K562 (cell line): ENCODE results near the gene SDR9C7. TPM values are rescaled to one million over a fixed set of nuclear protein-coding genes. Genes with fewer than 3 reads are reported as not detected.
A peak's percentile ranks its signal among the peaks of the same experiment; 100 is the strongest.
"Not testable (repeated sequence)": the region's sequence is repeated elsewhere in the genome, so short reads cannot be mapped to it uniquely, and the experiment has no call there.

Source experiments
- ATAC-seq: fragments of 200-7000 bp; cut with Tn5 transposase; 3 replicates; pipeline ENCODE4 v1.9.1; 2020; ENCODE audit warnings: moderate library complexity
- BruUV-seq: library from RNA; stranded (reverse); fragments of 400-500 nt; replicated peaks from 2 replicates; lab custom pipeline; 2021; lab: Mats Ljungman, UMichigan
- CTCF ChIA-PET: fragments of 300-600 bp; formaldehyde crosslinking; extraction: SDS; loops from one replicate; lab custom pipeline; 2021; ENCODE audit warnings: low intra/inter-chr PET ratio; lab: Yijun Ruan, JAX
- POLR2A ChIA-PET: fragments of 300-600, 350-650 bp; sonication (Branson Sonifier 250); formaldehyde crosslinking; extraction: SDS; loops from one replicate; lab custom pipeline; 2021; ENCODE audit warnings: antibody characterized with exemption, inconsistent platforms; lab: Yijun Ruan, JAX
- DNase-seq, 4 experiments: peaks; one replicate each; pipeline versions ENCODE4 v3.0.0 to v3.0.0-alpha.2; 2011 to 2018; ENCODE audit warnings: low spot score in 3 of 4, mixed read lengths in 3 of 4; ENCODE audit errors: extremely low read depth in 1 of 4
- FAIRE-seq: peaks from 2 replicates; lab custom pipeline; 2011; peaks lifted over from hg19 to GRCh38; lab: Jason Lieb, UNC
- H2AFZ ChIP-seq: 2 replicates; pipeline ENCODE4 v1.6.0; 2011; ENCODE audit warnings: low read depth, low read length, control low read depth, inconsistent platforms
- H3K27ac ChIP-seq: fragments of 200-600 bp; 3 replicates; pipeline ENCODE4 v1.8.0; 2011; ENCODE audit warnings: low read depth, mild to moderate bottlenecking, control low read depth, inconsistent platforms, low read length, moderate library complexity, mixed read lengths; ENCODE audit errors: extremely low read depth
- H3K27me3 ChIP-seq, 2 experiments: fragments of 300-600 bp in 1 of 2; 2 replicates in 1 of 2; 3 replicates in 1 of 2; pipeline versions ENCODE4 v1.6.0 to v1.8.0; 2011; ENCODE audit warnings: inconsistent platforms in 2 of 2, low read length in 2 of 2, mild to moderate bottlenecking in 1 of 2, mixed read lengths in 1 of 2, moderate library complexity in 1 of 2; ENCODE audit not compliant: control insufficient read depth in 2 of 2, insufficient read depth in 2 of 2
- H3K36me3 ChIP-seq: fragments of 300-600 bp; 3 replicates; pipeline ENCODE4 v1.8.0; 2011; ENCODE audit warnings: mild to moderate bottlenecking, low read length, inconsistent platforms; ENCODE audit not compliant: control insufficient read depth, insufficient read depth
- H3K4me1 ChIP-seq, 2 experiments: fragments of 200-600 bp in 1 of 2; replicated peaks in 1 of 2; 2 replicates in 1 of 2; 3 replicates in 1 of 2; pipeline versions ENCODE4 v1.5.1 to v1.8.0; 2011; ENCODE audit warnings: inconsistent platforms in 2 of 2, low read length in 2 of 2, mild to moderate bottlenecking in 1 of 2, mixed read lengths in 1 of 2, moderate library complexity in 1 of 2; ENCODE audit not compliant: control insufficient read depth in 2 of 2, insufficient read depth in 2 of 2
- H3K4me2 ChIP-seq: 2 replicates; pipeline ENCODE4 v1.6.1; 2011; ENCODE audit warnings: low read length, control low read depth, inconsistent platforms, mixed read lengths; ENCODE audit not compliant: insufficient read depth
- H3K4me3 ChIP-seq: fragments of 200-600 bp; sonication (generic), shearing (Covaris generic); 2 replicates; pipeline ENCODE4 v1.5.1; 2016; ENCODE audit warnings: control low read depth, inconsistent platforms
- H3K79me2 ChIP-seq: fragments of 200-600 bp; 3 replicates; pipeline ENCODE4 v1.8.0; 2011; ENCODE audit warnings: low read length, inconsistent platforms; ENCODE audit not compliant: control insufficient read depth, insufficient read depth
- H3K9ac ChIP-seq, 2 experiments: 2 replicates each; pipeline versions ENCODE4 v1.6.0 to v1.6.1; 2011; ENCODE audit warnings: low read depth in 2 of 2, low read length in 2 of 2, control low read depth in 1 of 2, inconsistent platforms in 1 of 2, mild to moderate bottlenecking in 1 of 2, mixed read lengths in 1 of 2; ENCODE audit not compliant: insufficient read depth in 1 of 2
- H3K9me1 ChIP-seq: one replicate; pipeline ENCODE4 v1.6.0; 2011; ENCODE audit warnings: inconsistent platforms, mild to moderate bottlenecking, low read length, moderate library complexity; ENCODE audit not compliant: control insufficient read depth, insufficient read depth
- H3K9me3 ChIP-seq: replicated peaks from 2 replicates; pipeline ENCODE4 v1.5.1; 2011; ENCODE audit warnings: low read depth, low read length, inconsistent platforms; ENCODE audit not compliant: control insufficient read depth, insufficient read depth
- H4K20me1 ChIP-seq: replicated peaks from 2 replicates; pipeline ENCODE4 v1.6.1; 2011; ENCODE audit warnings: low read length, inconsistent platforms, mixed read lengths; ENCODE audit not compliant: control insufficient read depth, insufficient read depth
- ARID1B ChIP-seq: fragments of 450-650 bp; IDR thresholded peaks from 2 replicates; pipeline ENCODE4 v1.6.1; 2016; ENCODE audit warnings: antibody characterized with exemption, mild to moderate bottlenecking, inconsistent platforms
- CBFA2T3 ChIP-seq: fragments of 450-650 bp; IDR thresholded peaks from 2 replicates; pipeline ENCODE4 v1.6.1; 2017
- CTBP1 ChIP-seq: fragments of 450-650 bp; IDR thresholded peaks from 2 replicates; pipeline ENCODE4 v1.6.1; 2016; ENCODE audit warnings: borderline replicate concordance
- DPF2 ChIP-seq: fragments of 450-650 bp; IDR thresholded peaks from 2 replicates; pipeline ENCODE4 v1.6.1; 2016
- ESRRA ChIP-seq: fragments of 450-650 bp; IDR thresholded peaks from 2 replicates; pipeline ENCODE4 v1.6.1; 2014; ENCODE audit warnings: low read depth, mild to moderate bottlenecking, moderate library complexity, borderline replicate concordance
- JUND ChIP-seq, 2 experiments: IDR thresholded peaks; 2 replicates in 1 of 2; 3 replicates in 1 of 2; pipeline ENCODE4 v1.6.1; 2011; ENCODE audit warnings: borderline replicate concordance in 2 of 2, low read depth in 2 of 2, low read length in 2 of 2, improper control_type of control experiment in 1 of 2, missing biosample characterization in 1 of 2, missing genetic modification characterization in 1 of 2, missing genetic modification reagents in 1 of 2
- RCOR1 ChIP-seq, 2 experiments: IDR thresholded peaks; 2 replicates each; pipeline ENCODE4 v1.6.1; 2012; ENCODE audit warnings: low read depth in 2 of 2, low read length in 2 of 2, borderline replicate concordance in 1 of 2, improper control_type of control experiment in 1 of 2
- SMARCA4 ChIP-seq: fragments of 450-650 bp; IDR thresholded peaks from 2 replicates; pipeline ENCODE4 v1.6.1; 2016
- SMARCE1 ChIP-seq: fragments of 450-650 bp; IDR thresholded peaks from 2 replicates; pipeline ENCODE4 v1.7.1; 2016; ENCODE audit warnings: mild to moderate bottlenecking
- SOX6 ChIP-seq: fragments of 450-650 bp; IDR thresholded peaks from 2 replicates; pipeline ENCODE4 v1.6.1; 2014; ENCODE audit warnings: mild to moderate bottlenecking
- SPI1 ChIP-seq: IDR thresholded peaks from 2 replicates; pipeline ENCODE4 v1.6.1; 2011; ENCODE audit warnings: low read depth, low read length, control low read depth, borderline replicate concordance
- TCF3 ChIP-seq: sonication (generic); formaldehyde crosslinking; IDR thresholded peaks from 2 replicates; pipeline ENCODE4 v1.4.0; 2020; ENCODE audit warnings: mild to moderate bottlenecking, missing genetic modification reagents
- TEAD4 ChIP-seq, 2 experiments: sonication (generic) in 1 of 2; formaldehyde crosslinking in 1 of 2; IDR thresholded peaks; 2 replicates each; pipeline versions ENCODE4 v1.6.1 to v1.8.0; 2012 to 2022; ENCODE audit warnings: borderline replicate concordance in 1 of 2, inconsistent platforms in 1 of 2, low read length in 1 of 2, mild to moderate bottlenecking in 1 of 2, missing genetic modification reagents in 1 of 2
- WGBS: fragments of 100-300 bp; shearing (Covaris generic); methylation state at CpG from one replicate; pipeline ENCODE4 v1.1.6; 2016; ENCODE audit warnings: low coverage, mixed read lengths; ENCODE audit not compliant: insufficient coverage; ENCODE audit errors: missing lambda C conversion rate; 5-methylcytosine and 5-hydroxymethylcytosine counted together
- in situ Hi-C: fragments of 300-500 bp; cut with MboI; formaldehyde crosslinking; loops from 4 replicates; pipeline ENCODE4 v1.15.0; 2018; ENCODE audit warnings: inconsistent platforms, mixed read lengths
- intact Hi-C: fragments of 100-400 bp; cut with micrococcal nuclease; formaldehyde crosslinking; loops from 2 replicates; pipeline ENCODE4 v1.14.2; 2022
- polyA plus RNA-seq, 8 experiments: library from polyadenylated mRNA; depleted of rRNA in 4 of 8; stranded (reverse) in 5 of 8; unstranded in 3 of 8; fragments of >200 nt; fragmentation: Nextera tagmentation in 2 of 8; fragmentation: Illumina TruSeq in 1 of 8; extraction: Ambion mirVana in 2 of 8; extraction: Trizol in 1 of 8; gene quantifications; 2 replicates each; pipeline versions ENCODE4 v1.2.1 to v1.2.3, GENCODE V29; 2011 to 2014; ENCODE audit warnings: inconsistent platforms in 1 of 8, missing spikeins in 1 of 8
- total RNA-seq, 7 experiments: library from RNA; depleted of rRNA in 6 of 7; stranded (reverse); fragments of >200 nt in 6 of 7; fragmentation: Illumina TruSeq in 2 of 7; extraction: Trizol in 2 of 7; gene quantifications; 2 replicates each; pipeline versions ENCODE4 v1.2.1 to v1.2.3, GENCODE V29; 2011 to 2021; ENCODE audit warnings: low replicate concordance in 1 of 7

Gene SDR9C7
- total and polyA plus RNA-seq, 9 of the 15 experiments (the other 6 are each of a cell fraction or from before 2014, with no cell fraction given): 0.04 to 0.59 (median 0.06) TPM; not detected in 6

- H4K20me1 ChIP-seq; H3K27me3 ChIP-seq; H3K79me2 ChIP-seq; intact Hi-C loops; CTCF ChIA-PET; H3K9ac ChIP-seq; H3K4me3 ChIP-seq; ATAC-seq; H3K9me3 ChIP-seq; H3K9me1 ChIP-seq; H3K27ac ChIP-seq; FAIRE-seq; POLR2A ChIA-PET; H3K36me3 ChIP-seq; in situ Hi-C loops; BruUV-seq; TF ChIP-seq JUND (IDR thresholded peaks at IDR 0.05; ENCODE audit: borderline replicate concordance, low read depth, low read length); TEAD4 (CRISPR knock-in tag; IDR thresholded peaks at IDR 0.05; ENCODE audit: borderline replicate concordance): not testable (repeated sequence)
- TF ChIP-seq SMARCE1 (peak; percentile 76; the same call in 1 of the 2 replicates), JUND (tag; IDR thresholded peaks at IDR 0.05; ENCODE audit: borderline replicate concordance, low read depth, low read length) (peak; percentile 35; the same call in 1 of the 3 replicates), TEAD4 (IDR thresholded peaks at IDR 0.05; ENCODE audit: low read length) (peak; percentile 22; the same call in 1 of the 2 replicates), CBFA2T3 (peak; percentile 33; the same call in 1 of the 2 replicates), ESRRA (peak; percentile 23; the same call in 1 of the 2 replicates), DPF2 (peak; percentile 41; the same call in 1 of the 2 replicates), CTBP1 (peak; percentile 48; the same call in 1 of the 2 replicates), SMARCA4 (peak; percentile 60; the same call in 1 of the 2 replicates), RCOR1 (IDR thresholded peaks at IDR 0.05; ENCODE audit: borderline replicate concordance in 1 of 2, low read depth in 2 of 2, low read length in 2 of 2) (peak in 1 of 2 experiments; percentile 32; a peak in 1 of 4 replicates), SOX6 (peak; percentile 25; the same call in 1 of the 2 replicates), SPI1 (peak; percentile 90), ARID1B (peak; percentile 58), TCF3 (CRISPR knock-in tag) (peak; percentile 35; the same call in 1 of the 2 replicates)
- Histone ChIP-seq H2AFZ (peak overlapping the region; percentile 74), H3K4me2 (peak overlapping the region; percentile 48), H3K4me1 (peaks cover 4 to 16% of the 10 kb centered on the region in 2 experiments; a peak in 3 of 5 replicates)
- 1% methylated on average over 6 of the region's 6 CpGs for WGBS
- peak in 2 of 4 experiments; percentile 5 to 51 for DNase-seq
Measured at GRCh38 chr12:56968910-56969309, 34.7 kb upstream of the SDR9C7 start.
